Activated naive CD8-positive, alpha-beta T cell treated with anti-CD3 and anti-CD28 coated beads, Interleukin-2, amount 50 U/mL, for 24 hours (primary cell): Measurements from ENCODE around the gene SEBOX.
"Not testable (repeated sequence)": the region's sequence is repeated elsewhere in the genome, so short reads cannot be mapped to it uniquely, and the experiment has no call there.

ENCODE experiments used
- ATAC-seq: fragments of 150-1000 bp; cut with Tn5 transposase; one replicate; pipeline ENCODE4 v1.10.0; 2021
- DNase-seq: peaks from one replicate; pipeline ENCODE4 v3.0.0; 2021
- H3K27ac Mint-ChIP-seq: one replicate; pipeline ENCODE4 v1.8.0; 2021; ENCODE audit warnings: mild to moderate bottlenecking, mixed read lengths
- H3K27me3 Mint-ChIP-seq: one replicate; pipeline ENCODE4 v1.8.0; 2021; ENCODE audit warnings: mixed read lengths
- H3K36me3 Mint-ChIP-seq: one replicate; pipeline ENCODE4 v1.8.0; 2021; ENCODE audit warnings: low read depth, mixed read lengths
- H3K4me1 Mint-ChIP-seq: one replicate; pipeline ENCODE4 v1.8.0; 2021; ENCODE audit warnings: mixed read lengths
- H3K4me3 Mint-ChIP-seq: one replicate; pipeline ENCODE4 v1.8.0; 2021; ENCODE audit warnings: mild to moderate bottlenecking, moderate library complexity, mixed read lengths
- H3K9me3 Mint-ChIP-seq: one replicate; pipeline ENCODE4 v1.8.0; 2021; ENCODE audit warnings: mixed read lengths

Gene SEBOX

DNA sequence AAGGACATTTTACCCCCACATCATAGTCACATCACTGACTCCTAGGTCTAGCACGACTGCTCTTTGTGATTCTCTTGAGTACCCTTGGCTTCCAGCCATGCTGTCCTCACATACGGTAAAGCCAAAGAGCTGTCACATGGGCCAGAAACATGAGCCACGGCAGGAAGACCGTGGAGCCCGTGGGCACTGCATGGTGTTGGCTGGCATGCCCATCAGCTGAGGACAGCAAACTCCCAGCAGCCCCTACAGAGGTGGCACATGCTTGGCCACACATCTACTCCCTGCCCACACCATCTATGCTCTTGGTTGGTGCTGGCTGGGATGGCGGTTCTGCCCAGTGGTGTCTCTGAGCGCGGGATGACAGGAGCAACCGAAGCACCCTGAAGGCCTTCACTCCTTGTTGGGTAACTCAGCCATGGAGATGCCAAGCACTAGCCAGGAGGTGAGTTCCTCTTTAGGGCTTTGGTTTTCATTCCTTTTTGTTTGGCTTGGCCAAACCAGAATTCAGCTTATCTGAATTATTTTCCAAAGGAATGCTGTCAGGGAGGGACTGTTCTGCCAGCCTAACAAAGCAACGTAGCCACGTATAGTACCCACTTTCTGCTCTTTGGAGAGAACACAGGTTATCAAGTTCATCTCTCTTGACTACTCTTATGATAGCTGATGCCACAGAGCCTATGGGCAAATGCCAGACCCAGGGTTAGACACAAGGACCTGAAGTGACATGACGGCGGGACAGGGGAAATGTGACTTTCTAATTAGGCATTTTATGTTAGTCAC is 19.4 kb downstream of the SEBOX start:
- H3K9me3 Mint-ChIP-seq: no peaks in the 10 kb centered on the region
- H3K27me3 Mint-ChIP-seq: no peaks in the 10 kb centered on the region
- ATAC-seq (no peak), DNase-seq (no peak)
- H3K4me1 Mint-ChIP-seq: no peaks in the 10 kb centered on the region
- no peak overlapping the region for H3K4me3 Mint-ChIP-seq
- H3K36me3 Mint-ChIP-seq: peaks cover 37% of the 10 kb centered on the region
- H3K27ac Mint-ChIP-seq: no peak overlapping the region

GRCh38 chr17:28344435-28344901 is 20.5 kb downstream of the SEBOX start:
- ATAC-seq (no peak), DNase-seq (no peak)
- H3K4me1 Mint-ChIP-seq: no peaks in the 10 kb centered on the region
- H3K36me3 Mint-ChIP-seq: peaks cover 35% of the 10 kb centered on the region
- H3K27ac Mint-ChIP-seq: no peak overlapping the region
- H3K27me3 Mint-ChIP-seq: no peaks in the 10 kb centered on the region
- H3K4me3 Mint-ChIP-seq: no peak overlapping the region
- no peaks in the 10 kb centered on the region for H3K9me3 Mint-ChIP-seq

DNA sequence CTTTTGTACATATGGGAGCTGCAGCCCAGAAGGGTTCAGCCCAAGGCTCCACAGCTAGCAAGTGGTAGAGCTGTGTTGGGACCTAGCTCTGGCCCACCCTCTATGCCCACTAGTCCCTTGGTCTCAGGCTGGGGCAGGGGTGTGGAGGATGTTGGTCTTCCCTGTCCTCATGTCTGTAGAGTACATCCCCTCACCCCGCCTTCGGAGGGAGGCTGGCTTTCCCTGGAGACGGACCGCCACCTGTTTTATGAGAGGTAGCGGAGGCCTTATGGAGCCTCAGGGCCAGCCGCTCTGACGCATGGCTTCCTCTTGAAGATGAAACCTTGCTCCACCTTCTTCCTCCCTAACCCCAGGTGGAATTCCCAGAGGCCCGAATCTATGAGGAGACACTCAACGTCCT is 21.0 kb downstream of the SEBOX start:
- ATAC-seq (peak; percentile 6), DNase-seq (no peak)
- H3K4me1 Mint-ChIP-seq: no peaks in the 10 kb centered on the region
- no peaks in the 10 kb centered on the region for H3K9me3 Mint-ChIP-seq
- no peaks in the 10 kb centered on the region for H3K27me3 Mint-ChIP-seq
- no peak overlapping the region for H3K27ac Mint-ChIP-seq
- H3K4me3 Mint-ChIP-seq: no peak overlapping the region
- H3K36me3 Mint-ChIP-seq: peaks cover 35% of the 10 kb centered on the region

- Mint-ChIP-seq H3K4me1 (no peaks in the 10 kb centered on the region), H3K9me3 (no peaks in the 10 kb centered on the region), H3K36me3 (peaks cover 31% of the 10 kb centered on the region), H3K4me3 (no peak overlapping the region), H3K27me3 (no peaks in the 10 kb centered on the region), H3K27ac (no peak overlapping the region)
- ATAC-seq: no peak
- no peak for DNase-seq
Observed at GRCh38 chr17:28343491-28343932, 21.5 kb downstream of the SEBOX start.

- DNase-seq (no peak), ATAC-seq (no peak)
- Mint-ChIP-seq H3K27ac (no peak overlapping the region), H3K27me3 (no peaks in the 10 kb centered on the region), H3K9me3 (no peaks in the 10 kb centered on the region), H3K4me3 (no peak overlapping the region), H3K4me1 (peaks cover 7% of the 10 kb centered on the region), H3K36me3 (peaks cover 22% of the 10 kb centered on the region)
Observed at GRCh38 chr17:28342313-28342712, 22.7 kb downstream of the SEBOX start.

GRCh38 chr17:28341516-28341915 is 23.5 kb downstream of the SEBOX start:
- peaks cover 15% of the 10 kb centered on the region for H3K4me1 Mint-ChIP-seq
- ATAC-seq: no peak
- no peaks in the 10 kb centered on the region for H3K9me3 Mint-ChIP-seq
- no peak overlapping the region for H3K27ac Mint-ChIP-seq
- no peaks in the 10 kb centered on the region for H3K27me3 Mint-ChIP-seq
- peaks cover 21% of the 10 kb centered on the region for H3K36me3 Mint-ChIP-seq
- no peak overlapping the region for H3K4me3 Mint-ChIP-seq
- no peak for DNase-seq

- Mint-ChIP-seq H3K4me3 (no peak overlapping the region), H3K27ac (no peak overlapping the region), H3K9me3 (no peaks in the 10 kb centered on the region), H3K4me1 (peaks cover 20% of the 10 kb centered on the region), H3K27me3 (no peaks in the 10 kb centered on the region), H3K36me3 (peaks cover 15% of the 10 kb centered on the region)
- DNase-seq: no peak
- no peak for ATAC-seq
Observed at GRCh38 chr17:28340374-28340773, 24.6 kb downstream of the SEBOX start.

DNA sequence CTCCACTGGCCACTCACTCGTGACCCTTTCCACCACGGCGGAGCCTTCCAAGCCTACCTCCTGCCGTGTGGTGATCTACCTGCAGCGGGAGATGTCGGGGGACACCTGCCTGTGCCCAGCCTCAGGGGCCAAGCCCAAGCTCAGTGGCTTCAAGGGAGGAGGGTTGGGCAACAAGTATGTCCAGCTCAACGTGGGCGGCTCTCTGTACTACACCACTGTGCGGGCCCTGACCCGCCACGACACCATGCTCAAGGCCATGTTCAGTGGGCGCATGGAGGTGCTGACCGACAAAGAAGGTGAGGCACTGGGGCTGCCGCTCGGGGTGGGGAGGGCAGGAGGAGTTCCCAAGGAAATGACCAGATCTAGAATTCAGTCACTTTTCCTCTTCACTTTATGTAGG is 25.6 kb downstream of the SEBOX start:
- H3K4me3 Mint-ChIP-seq: no peak overlapping the region
- peaks cover 15% of the 10 kb centered on the region for H3K36me3 Mint-ChIP-seq
- no peaks in the 10 kb centered on the region for H3K9me3 Mint-ChIP-seq
- no peaks in the 10 kb centered on the region for H3K27me3 Mint-ChIP-seq
- no peak overlapping the region for H3K27ac Mint-ChIP-seq
- ATAC-seq (no peak), DNase-seq (no peak)
- H3K4me1 Mint-ChIP-seq: peaks cover 25% of the 10 kb centered on the region

DNA sequence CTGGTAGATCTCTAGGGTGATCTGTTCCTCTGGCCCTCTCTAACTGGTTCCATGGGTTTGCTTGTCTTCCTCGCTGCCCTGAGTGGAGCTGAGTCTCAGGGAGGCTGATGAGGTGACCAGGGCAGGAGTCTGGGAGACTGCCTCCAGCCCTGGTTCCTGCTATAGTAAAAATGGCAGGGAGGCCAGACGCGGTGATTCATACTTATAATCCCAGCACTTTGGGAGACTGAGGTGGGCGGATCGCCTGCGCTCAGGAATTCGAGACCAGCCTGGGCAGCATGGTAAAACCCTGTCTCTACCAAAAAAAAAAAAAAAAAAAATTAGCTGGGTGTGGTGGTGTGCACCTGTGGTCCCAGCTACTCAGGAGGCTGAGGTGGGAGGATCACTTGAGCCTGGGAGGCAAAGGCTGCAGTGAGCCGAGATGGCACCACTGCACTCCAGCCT is 26.2 kb downstream of the SEBOX start:
- Mint-ChIP-seq H3K36me3 (peaks cover 10% of the 10 kb centered on the region), H3K4me1 (peaks cover 31% of the 10 kb centered on the region)
- not testable (repeated sequence) for H3K9me3 Mint-ChIP-seq, ATAC-seq, H3K4me3 Mint-ChIP-seq, H3K27me3 Mint-ChIP-seq, H3K27ac Mint-ChIP-seq, DNase-seq

GRCh38 chr17:28338056-28338768 is 26.8 kb downstream of the SEBOX start:
- H3K4me3 Mint-ChIP-seq: no peak overlapping the region
- H3K4me1 Mint-ChIP-seq: peaks cover 35% of the 10 kb centered on the region
- DNase-seq: no peak
- no peak for ATAC-seq
- no peaks in the 10 kb centered on the region for H3K27me3 Mint-ChIP-seq
- H3K9me3 Mint-ChIP-seq: no peaks in the 10 kb centered on the region
- peaks cover 8% of the 10 kb centered on the region for H3K36me3 Mint-ChIP-seq
- no peak overlapping the region for H3K27ac Mint-ChIP-seq

- peak overlapping the region; percentile 78 for H3K27ac Mint-ChIP-seq
- H3K4me3 Mint-ChIP-seq: peak overlapping the region; percentile 92
- peak; percentile 45 for DNase-seq
- no peaks in the 10 kb centered on the region for H3K27me3 Mint-ChIP-seq
- no peaks in the 10 kb centered on the region for H3K9me3 Mint-ChIP-seq
- peaks cover 35% of the 10 kb centered on the region for H3K4me1 Mint-ChIP-seq
- peaks cover 7% of the 10 kb centered on the region for H3K36me3 Mint-ChIP-seq
- no peak for ATAC-seq
Observed at GRCh38 chr17:28335959-28336871, 28.8 kb downstream of the SEBOX start.

DNA sequence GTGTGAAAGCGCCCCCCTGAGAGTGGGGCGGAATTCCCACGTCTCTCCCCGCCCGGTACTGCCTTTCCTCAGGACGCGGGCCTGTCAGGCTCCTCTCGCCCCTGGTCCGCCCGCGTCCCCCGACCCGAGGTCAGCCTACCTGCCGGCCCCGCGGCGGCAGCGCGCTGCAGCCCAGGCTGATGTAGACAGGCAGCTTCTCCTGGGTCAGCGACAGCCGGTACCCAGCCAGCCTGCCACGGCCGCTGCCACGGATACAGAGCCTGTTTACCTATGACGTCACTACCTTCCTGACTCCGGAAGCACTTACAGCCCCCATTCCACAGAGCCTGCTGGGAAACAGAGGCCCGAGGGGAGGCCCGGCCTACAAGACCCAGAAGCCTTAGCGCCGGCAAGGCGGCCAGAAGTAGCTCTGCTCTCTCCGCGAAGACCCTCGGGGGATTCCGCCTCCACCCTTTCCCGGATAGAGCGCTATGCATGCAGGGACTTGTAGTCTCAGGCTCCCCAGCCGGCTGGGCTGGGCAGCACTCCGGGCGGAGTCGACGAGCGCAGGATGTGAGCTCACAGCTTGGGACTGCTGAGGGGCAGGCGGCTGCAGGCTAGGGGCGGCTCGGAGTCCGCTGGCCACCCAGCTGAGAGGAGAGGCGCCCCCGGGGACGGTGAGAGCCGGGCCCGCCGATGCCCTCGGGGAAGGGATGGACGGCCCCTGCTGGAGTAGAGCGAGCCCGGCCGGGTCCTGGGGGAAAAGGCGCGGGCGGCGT is 29.6 kb downstream of the SEBOX start, which contains the start of the genes IFT20 and TNFAIP1:
TSS of gene IFT20 (minus strand) at position 272 of the 758 bp plus-strand sequence. CDS start 3,487 bp downstream, outside the sequence.
TSS of gene TNFAIP1 (plus strand) at position 561 of the 758 bp plus-strand sequence. CDS start 3,761 bp downstream, outside the sequence.
- Mint-ChIP-seq H3K9me3 (no peaks in the 10 kb centered on the region), H3K27me3 (no peaks in the 10 kb centered on the region), H3K4me1 (peaks cover 35% of the 10 kb centered on the region), H3K36me3 (peaks cover 7% of the 10 kb centered on the region), H3K27ac (peak within 1 kb of the TSS; percentile 78), H3K4me3 (peak within 1 kb of the TSS; percentile 92)
- DNase-seq (peak; percentile 93), ATAC-seq (peak; percentile 99)

GRCh38 chr17:28334666-28335200 is 30.3 kb downstream of the SEBOX start:
- Mint-ChIP-seq H3K9me3 (no peaks in the 10 kb centered on the region), H3K36me3 (peaks cover 3% of the 10 kb centered on the region), H3K27ac (peak overlapping the region; percentile 78), H3K4me3 (peak overlapping the region; percentile 92), H3K4me1 (peaks cover 35% of the 10 kb centered on the region), H3K27me3 (no peaks in the 10 kb centered on the region)
- DNase-seq (no peak), ATAC-seq (no peak)
